Common myeloid progenitor, CD34-positive (primary cell): ENCODE data around the gene TBL3.

Experiments
- CTCF ChIA-PET: fragments of 350-600 bp; sonication (Branson Sonifier 250); formaldehyde crosslinking; loops from one replicate; lab custom pipeline; 2021; ENCODE audit warnings: antibody characterized with exemption; lab: Charles Lee
- POLR2A ChIA-PET: fragments of 350-600 bp; sonication (Branson Sonifier 250); formaldehyde crosslinking; loops from one replicate; lab custom pipeline; 2021; ENCODE audit warnings: antibody characterized with exemption; lab: Charles Lee
- DNase-seq, 3 donors: peaks; one replicate each; pipeline versions ENCODE4 v3.0.0 to v3.0.0-alpha.2; 2013
- H3K27ac ChIP-seq, 2 experiments: 1 replicate in 1 of 2; 2 replicates in 1 of 2; pipeline ENCODE4 v1.7.0; 2013; ENCODE audit warnings: inconsistent platforms in 2 of 2, low read length in 2 of 2, mild to moderate bottlenecking in 2 of 2, low read depth in 1 of 2, moderate library complexity in 1 of 2; ENCODE audit not compliant: severe bottlenecking in 2 of 2, insufficient read depth in 1 of 2, poor library complexity in 1 of 2
- H3K27me3 ChIP-seq, 5 experiments: replicated peaks in 2 of 5; 1 replicate in 3 of 5; 2 replicates in 2 of 5; pipeline versions ENCODE4 v1.6.1 to v1.7.0; 2013; ENCODE audit warnings: low read length in 4 of 5, mild to moderate bottlenecking in 2 of 5, moderate library complexity in 2 of 5, inconsistent platforms in 1 of 5; ENCODE audit not compliant: insufficient read depth in 5 of 5, control insufficient read depth in 4 of 5
- H3K36me3 ChIP-seq, 4 experiments: 1 replicate in 2 of 4; 2 replicates in 2 of 4; pipeline versions ENCODE4 v1.6.1 to v1.7.0; 2013; ENCODE audit warnings: low read length in 3 of 4, control low read depth in 1 of 4, mild to moderate bottlenecking in 1 of 4; ENCODE audit not compliant: control insufficient read depth in 4 of 4, insufficient read depth in 4 of 4
- H3K4me1 ChIP-seq, 4 experiments: 1 replicate in 3 of 4; 2 replicates in 1 of 4; pipeline versions ENCODE4 v1.6.1 to v1.7.1; 2013; ENCODE audit warnings: low read length in 3 of 4, mild to moderate bottlenecking in 3 of 4, control low read depth in 1 of 4, inconsistent platforms in 1 of 4, moderate library complexity in 1 of 4; ENCODE audit not compliant: control insufficient read depth in 4 of 4, insufficient read depth in 4 of 4; ENCODE audit errors: control extremely low read depth in 1 of 4
- H3K4me3 ChIP-seq, 7 experiments: 1 replicate in 4 of 7; 2 replicates in 3 of 7; pipeline versions ENCODE4 v1.5.1 to v1.7.0; 2013; ENCODE audit warnings: mild to moderate bottlenecking in 7 of 7, low read length in 6 of 7, moderate library complexity in 6 of 7, inconsistent platforms in 2 of 7, low read depth in 2 of 7, control low read depth in 1 of 7; ENCODE audit not compliant: insufficient read depth in 4 of 7, control insufficient read depth in 1 of 7; ENCODE audit errors: extremely low read depth in 1 of 7
- H3K9me3 ChIP-seq, 5 experiments: 1 replicate in 4 of 5; 2 replicates in 1 of 5; pipeline versions ENCODE4 v1.6.1 to v1.7.1; 2013; ENCODE audit warnings: low read length in 4 of 5, mild to moderate bottlenecking in 2 of 5, inconsistent platforms in 1 of 5, low read depth in 1 of 5, moderate library complexity in 1 of 5; ENCODE audit not compliant: control insufficient read depth in 4 of 5, insufficient read depth in 2 of 5; ENCODE audit errors: control extremely low read depth in 1 of 5
- WGBS: methylation state at CpG from one replicate; pipeline ENCODE4 v1.1.5; 2013; ENCODE audit not compliant: insufficient coverage; 5-methylcytosine and 5-hydroxymethylcytosine counted together

The TBL3 gene

GRCh38 chr16:1977875-1978268, 6.0 kb downstream of the TBL3 start:
- H3K4me3 ChIP-seq: no peak overlapping the region

GRCh38 chr16:1978476-1979120, 6.7 kb downstream of the TBL3 start:
- Histone ChIP-seq H3K36me3 (peaks cover 2 to 49% (median 37%) of the 10 kb centered on the region in 4 experiments), H3K27ac (no peak overlapping the region), H3K27me3 (peaks cover 0 to 63% (median 33%) of the 10 kb centered on the region in 5 experiments), H3K4me3 (no peak overlapping the region), H3K9me3 (peaks cover 0 to 3% (median 0%) of the 10 kb centered on the region in 5 experiments), H3K4me1 (peaks cover 0 to 19% (median 12%) of the 10 kb centered on the region in 4 experiments)
- DNase-seq: no peak
- 97% methylated on average over 23 of the region's 37 CpGs for WGBS
- ChIA-PET CTCF (interaction anchor here (1.2 kb wide), 1 partner anchor 27 kb away, joined by 3 read pairs; no protein-coding TSS in a partner anchor), POLR2A (no interaction called here)

More at GRCh38 chr16:1977875-1978268, 6.0 kb downstream of the TBL3 start:
- peaks cover 0 to 56% (median 28%) of the 10 kb centered on the region in 5 experiments for H3K27me3 ChIP-seq
- 99% methylated on average over 16 of the region's 18 CpGs for WGBS
- CTCF ChIA-PET: interaction anchor here (1.2 kb wide), 1 partner anchor 28 kb away, joined by 3 read pairs; no protein-coding TSS in a partner anchor
- H3K9me3 ChIP-seq: peaks cover 0 to 3% (median 0%) of the 10 kb centered on the region in 5 experiments
- H3K27ac ChIP-seq: no peak overlapping the region
- POLR2A ChIA-PET: no interaction called here
- peaks cover 2 to 49% (median 37%) of the 10 kb centered on the region in 4 experiments for H3K36me3 ChIP-seq
- H3K4me1 ChIP-seq: peaks cover 0 to 13% (median 9%) of the 10 kb centered on the region in 4 experiments
- DNase-seq: no peak

GRCh38 chr16:1979271-1980029, 7.6 kb downstream of the TBL3 start:
- H3K27ac ChIP-seq: no peak overlapping the region
- H3K9me3 ChIP-seq: peaks cover 0 to 3% (median 0%) of the 10 kb centered on the region in 5 experiments
- WGBS: 41% methylated on average over 60 of the region's 70 CpGs
- peaks cover 0 to 64% (median 33%) of the 10 kb centered on the region in 5 experiments for H3K27me3 ChIP-seq
- ChIA-PET CTCF (no interaction called here), POLR2A (interaction anchor here (1.0 to 1.1 kb wide), 2 partner anchors 8 to 15 kb away, joined by 3 to 7 read pairs; partner anchors contain the start of genes RPS2 and TBL3)
- peaks cover 2 to 46% (median 32%) of the 10 kb centered on the region in 4 experiments for H3K36me3 ChIP-seq
- no peak for DNase-seq
- no peak overlapping the region for H3K4me3 ChIP-seq
- H3K4me1 ChIP-seq: peaks cover 0 to 21% (median 14%) of the 10 kb centered on the region in 4 experiments

- ChIA-PET POLR2A (interaction anchor here (1.0 to 1.1 kb wide), 2 partner anchors 8 to 15 kb away, joined by 3 to 7 read pairs; partner anchors contain the start of genes RPS2 and TBL3), CTCF (no interaction called here)
- peaks cover 0 to 27% (median 22%) of the 10 kb centered on the region in 4 experiments for H3K4me1 ChIP-seq
Measured at GRCh38 chr16:1980030-1980769, 8.3 kb downstream of the TBL3 start.

GRCh38 chr16:1980770-1981087, 8.9 kb downstream of the TBL3 start:
- no peak overlapping the region for H3K27ac ChIP-seq
- peaks cover 2 to 40% (median 26%) of the 10 kb centered on the region in 4 experiments for H3K36me3 ChIP-seq
- peaks cover 0 to 3% (median 0%) of the 10 kb centered on the region in 5 experiments for H3K9me3 ChIP-seq
- 28% methylated on average over 16 of the region's 16 CpGs for WGBS
- ChIA-PET CTCF (interaction anchor here (0.9 to 1.4 kb wide), 2 partner anchors 9 to 23 kb away, joined by 4 to 5 read pairs; partner anchors contain the start of gene TBL3), POLR2A (interaction anchor here (1.0 to 1.1 kb wide), 2 partner anchors 9 to 16 kb away, joined by 3 to 7 read pairs; partner anchors contain the start of genes RPS2 and TBL3)
- peaks cover 0 to 64% (median 33%) of the 10 kb centered on the region in 5 experiments for H3K27me3 ChIP-seq
- no peak overlapping the region for H3K4me3 ChIP-seq
- no peak for DNase-seq
- H3K4me1 ChIP-seq: peaks cover 0 to 29% (median 24%) of the 10 kb centered on the region in 4 experiments

More at GRCh38 chr16:1980030-1980769, 8.3 kb downstream of the TBL3 start:
- peak in 2 of 3 donors; percentile 50 to 66 for DNase-seq
- Histone ChIP-seq H3K9me3 (peaks cover 0 to 3% (median 0%) of the 10 kb centered on the region in 5 experiments), H3K4me3 (no peak overlapping the region), H3K27me3 (peaks cover 0 to 64% (median 33%) of the 10 kb centered on the region in 5 experiments), H3K27ac (no peak overlapping the region), H3K36me3 (peaks cover 2 to 40% (median 27%) of the 10 kb centered on the region in 4 experiments)
- WGBS: 6% methylated on average over 46 of the region's 53 CpGs

GRCh38 chr16:1981398-1981836, 9.6 kb downstream of the TBL3 start, which contains the start of gene NOXO1:
NOXO1 (minus strand) TSS chr16:1981469; CDS start chr16:1981179, 290 bp downstream.
- Histone ChIP-seq H3K27me3 (peaks cover 0 to 64% (median 33%) of the 10 kb centered on the region in 5 experiments), H3K27ac (no peak within 1 kb of the TSS), H3K4me3 (no peak within 1 kb of the TSS), H3K36me3 (peaks cover 2 to 40% (median 27%) of the 10 kb centered on the region in 4 experiments), H3K4me1 (peaks cover 0 to 29% (median 24%) of the 10 kb centered on the region in 4 experiments), H3K9me3 (peaks cover 0 to 3% (median 0%) of the 10 kb centered on the region in 5 experiments)
- no peak for DNase-seq
- 32% methylated on average over 6 of the region's 6 CpGs for WGBS
- ChIA-PET POLR2A (interaction anchor here (0.6 kb wide), 1 partner anchor 267 kb away, joined by 3 read pairs; no protein-coding TSS in a partner anchor), CTCF (interaction anchor here (0.9 to 1.4 kb wide), 3 partner anchors 10 to 23 kb away, joined by 3 to 5 read pairs (median 4); partner anchors contain the start of gene TBL3)
